ENCODE data around the gene PTPRD. TPM values are rescaled to one million over a fixed set of nuclear protein-coding genes. Genes with fewer than 3 reads are reported as not detected.

Gene PTPRD
- total RNA-seq, 4 donors from 2014 or later, result 0.78 to 11.7 (median 1.6) TPM

- no peaks in the 10 kb centered on the region for H3K36me3 ChIP-seq
- H3K4me3 ChIP-seq, result no peak overlapping the region
- no peaks in the 10 kb centered on the region for H3K9me3 ChIP-seq
- intact Hi-C loops (cut with DNase I; ENCODE audit: low total_unique reads), result no loop called here
- no peak overlapping the region for H3K27ac ChIP-seq
- in situ Hi-C loops (cut with MboI; ENCODE audit: low sequenced_read_pairs in 4 of 4), result no loop called here
- H3K27me3 ChIP-seq, result no peaks in the 10 kb centered on the region
- ATAC-seq, result no peak
- TF ChIP-seq CTCF (IDR thresholded peaks at IDR 0.05 in 4 of 5, conservative IDR thresholded peaks at IDR 0.05 in 1 of 5), result no peak
- TF ChIP-seq POLR2A (IDR thresholded peaks at IDR 0.05), result no peak
- H3K4me1 ChIP-seq, result no peaks in the 10 kb centered on the region
- no peak for DNase-seq
Observed at GRCh38 chr9:9670454-9670853, 942.3 kb downstream of the PTPRD start.

- no peak overlapping the region for H3K4me3 ChIP-seq
- DNase-seq (no peak), ATAC-seq (no peak)
- no peaks in the 10 kb centered on the region for H3K36me3 ChIP-seq
- H3K4me1 ChIP-seq, result no peaks in the 10 kb centered on the region
- in situ Hi-C loops (cut with MboI; ENCODE audit: low sequenced_read_pairs in 4 of 4) (no loop called here), intact Hi-C loops (cut with DNase I; ENCODE audit: low total_unique reads) (no loop called here)
- H3K9me3 ChIP-seq, result no peaks in the 10 kb centered on the region
- H3K27ac ChIP-seq, result no peak overlapping the region
- no peak for TF ChIP-seq POLR2A (IDR thresholded peaks at IDR 0.05)
- TF ChIP-seq CTCF (IDR thresholded peaks at IDR 0.05 in 4 of 5, conservative IDR thresholded peaks at IDR 0.05 in 1 of 5), result no peak
- no peaks in the 10 kb centered on the region for H3K27me3 ChIP-seq
Observed at GRCh38 chr9:9645006-9645405, 967.8 kb downstream of the PTPRD start.

GRCh38 chr9:9631284-9631683 is 981.5 kb downstream of the PTPRD start:
- intact Hi-C loops (cut with DNase I; ENCODE audit: low total_unique reads), result no loop called here
- Histone ChIP-seq H3K27ac (no peak overlapping the region), H3K9me3 (no peaks in the 10 kb centered on the region), H3K4me1 (no peaks in the 10 kb centered on the region), H3K4me3 (no peak overlapping the region), H3K36me3 (no peaks in the 10 kb centered on the region), H3K27me3 (no peaks in the 10 kb centered on the region)
- in situ Hi-C loops (cut with MboI; ENCODE audit: low sequenced_read_pairs in 4 of 4), result no loop called here
- no peak for DNase-seq
- ATAC-seq, result no peak
- TF ChIP-seq POLR2A (IDR thresholded peaks at IDR 0.05) (no peak), CTCF (IDR thresholded peaks at IDR 0.05 in 4 of 5, conservative IDR thresholded peaks at IDR 0.05 in 1 of 5) (no peak)

GRCh38 chr9:9625248-9625647 is 987.6 kb downstream of the PTPRD start:
- no peaks in the 10 kb centered on the region for H3K9me3 ChIP-seq

More at GRCh38 chr9:9625248-9625647, 987.6 kb downstream of the PTPRD start:
- no peaks in the 10 kb centered on the region for H3K27me3 ChIP-seq
- no peak for TF ChIP-seq CTCF (IDR thresholded peaks at IDR 0.05 in 4 of 5, conservative IDR thresholded peaks at IDR 0.05 in 1 of 5)
- TF ChIP-seq POLR2A (IDR thresholded peaks at IDR 0.05), result no peak
- intact Hi-C loops (cut with DNase I; ENCODE audit: low total_unique reads), result no loop called here
- no peaks in the 10 kb centered on the region for H3K36me3 ChIP-seq
- no peak overlapping the region for H3K27ac ChIP-seq
- ATAC-seq, result no peak
- DNase-seq, result no peak
- in situ Hi-C loops (cut with MboI; ENCODE audit: low sequenced_read_pairs in 4 of 4), result no loop called here
- H3K4me1 ChIP-seq, result no peaks in the 10 kb centered on the region
- no peak overlapping the region for H3K4me3 ChIP-seq
